HTR-8/SVneo (cell line): Measurements from ENCODE around the gene DOK6.

ENCODE experiments used
- DNase-seq: peaks from one replicate; pipeline ENCODE4 v3.0.0; 2011; ENCODE audit warnings: low spot score, mixed read lengths; ENCODE audit not compliant: insufficient read length
- FAIRE-seq: peaks from 2 replicates; lab custom pipeline; 2011; peaks lifted over from hg19 to GRCh38; lab: Jason Lieb, UNC

The DOK6 gene

GRCh38 chr18:69664399-69664798, 263.7 kb downstream of the DOK6 start:
- FAIRE-seq (no peak), DNase-seq (no peak)

- FAIRE-seq (no peak), DNase-seq (no peak)
Measured at GRCh38 chr18:69674292-69674877, 273.7 kb downstream of the DOK6 start.

GRCh38 chr18:69674966-69675365, 274.3 kb downstream of the DOK6 start:
- DNase-seq, result no peak
- no peak for FAIRE-seq

GRCh38 chr18:69677595-69677994, 276.9 kb downstream of the DOK6 start:
- no peak for FAIRE-seq
- DNase-seq, result no peak

- FAIRE-seq, result no peak
- DNase-seq, result no peak
Measured at GRCh38 chr18:69680123-69680522, 279.4 kb downstream of the DOK6 start.

- FAIRE-seq (no peak), DNase-seq (no peak)
Measured at GRCh38 chr18:69683176-69683575, 282.5 kb downstream of the DOK6 start.

- no peak for FAIRE-seq
- no peak for DNase-seq
Measured at GRCh38 chr18:69684789-69685188, 284.1 kb downstream of the DOK6 start.

GRCh38 chr18:69686861-69687260, 286.2 kb downstream of the DOK6 start:
- DNase-seq, result no peak
- no peak for FAIRE-seq

GRCh38 chr18:69689121-69689759, 288.6 kb downstream of the DOK6 start:
- no peak for FAIRE-seq

GRCh38 chr18:69691008-69691760, 290.5 kb downstream of the DOK6 start:
- no peak for DNase-seq
- FAIRE-seq, result no peak

More at GRCh38 chr18:69689121-69689759, 288.6 kb downstream of the DOK6 start:
- no peak for DNase-seq

GRCh38 chr18:69697069-69697468, 296.4 kb downstream of the DOK6 start:
- DNase-seq (no peak), FAIRE-seq (no peak)

GRCh38 chr18:69697689-69698088, 297.0 kb downstream of the DOK6 start:
- no peak for FAIRE-seq
- DNase-seq, result no peak

GRCh38 chr18:69701305-69701704, 300.6 kb downstream of the DOK6 start:
- DNase-seq (no peak), FAIRE-seq (no peak)

- no peak for FAIRE-seq
- no peak for DNase-seq
Measured at GRCh38 chr18:69703461-69703860, 302.8 kb downstream of the DOK6 start.

- no peak for DNase-seq
- FAIRE-seq, result no peak
Measured at GRCh38 chr18:69705987-69706386, 305.3 kb downstream of the DOK6 start.

GRCh38 chr18:69708844-69709243, 308.2 kb downstream of the DOK6 start:
- no peak for FAIRE-seq
- no peak for DNase-seq

- DNase-seq, result no peak
Measured at GRCh38 chr18:69715191-69715795, 314.6 kb downstream of the DOK6 start.

GRCh38 chr18:69717586-69717985, 316.9 kb downstream of the DOK6 start:
- DNase-seq (no peak), FAIRE-seq (no peak)

More at GRCh38 chr18:69715191-69715795, 314.6 kb downstream of the DOK6 start:
- FAIRE-seq, result no peak

- DNase-seq (no peak), FAIRE-seq (no peak)
Measured at GRCh38 chr18:69718912-69719547, 318.3 kb downstream of the DOK6 start.

GRCh38 chr18:69720422-69720821, 319.7 kb downstream of the DOK6 start:
- FAIRE-seq (no peak), DNase-seq (no peak)

GRCh38 chr18:69723434-69723833, 322.7 kb downstream of the DOK6 start:
- FAIRE-seq (no peak), DNase-seq (no peak)
